Lung (tissue), 16 donors: ENCODE measurements around the gene CFHR2. TPM values are rescaled to one million over a fixed set of nuclear protein-coding genes. Genes with fewer than 3 reads are reported as not detected.
A peak's percentile ranks its signal among the peaks of the same experiment; 100 is the strongest.
"Not testable (repeated sequence)": the region's sequence is repeated elsewhere in the genome, so short reads cannot be mapped to it uniquely, and the experiment has no call there.

Source experiments
- ATAC-seq: fragments of 200-7000 bp; cut with Tn5 transposase; one replicate; pipeline ENCODE4 v1.9.1; 2020; ENCODE audit warnings: moderate number of reproducible peaks; ENCODE audit not compliant: insufficient read depth, low FRiP score
- DNase-seq, 3 donors: peaks; one replicate each; pipeline ENCODE4 v3.0.0-alpha.2; 2013 to 2017
- H3K27ac ChIP-seq, 2 donors: one replicate each; pipeline ENCODE4 v1.5.1; 2013; ENCODE audit warnings: mild to moderate bottlenecking in 2 of 2, moderate library complexity in 2 of 2, control low read depth in 1 of 2, inconsistent platforms in 1 of 2, low read depth in 1 of 2, low read length in 1 of 2
- H3K27me3 ChIP-seq, 3 donors: one replicate each; pipeline ENCODE4 v1.5.1; 2013; ENCODE audit warnings: low read length in 2 of 3; ENCODE audit not compliant: control insufficient read depth in 3 of 3, insufficient read depth in 3 of 3
- H3K36me3 ChIP-seq, 4 donors: one replicate each; pipeline ENCODE4 v1.5.1; 2013; ENCODE audit warnings: low read length in 4 of 4, mild to moderate bottlenecking in 1 of 4, moderate library complexity in 1 of 4; ENCODE audit not compliant: control insufficient read depth in 4 of 4, insufficient read depth in 4 of 4
- H3K4me1 ChIP-seq, 5 donors: one replicate each; pipeline ENCODE4 v1.5.1; 2013; ENCODE audit warnings: low read length in 5 of 5, mild to moderate bottlenecking in 2 of 5, moderate library complexity in 1 of 5; ENCODE audit not compliant: control insufficient read depth in 5 of 5, insufficient read depth in 5 of 5
- H3K4me3 ChIP-seq: one replicate; pipeline ENCODE4 v1.5.1; 2013; ENCODE audit warnings: mild to moderate bottlenecking, control low read depth, moderate library complexity
- H3K9ac ChIP-seq, 2 donors: one replicate each; pipeline ENCODE4 v1.5.1; 2013; ENCODE audit warnings: low read length in 2 of 2, control low read depth in 1 of 2; ENCODE audit not compliant: insufficient read depth in 1 of 2
- H3K9me3 ChIP-seq, 4 donors: one replicate each; pipeline ENCODE4 v1.5.1; 2013; ENCODE audit warnings: low read length in 3 of 4, mild to moderate bottlenecking in 1 of 4, moderate library complexity in 1 of 4; ENCODE audit not compliant: control insufficient read depth in 4 of 4, insufficient read depth in 3 of 4
- WGBS, 2 donors: extraction: QIAGEN DNeasy Blood & Tissue Kit; methylation state at CpG; one replicate each; pipeline ENCODE4 v1.1.7; 2013; 5-methylcytosine and 5-hydroxymethylcytosine counted together
- long read RNA-seq, 5 donors: transcript quantifications; one replicate each; lab custom pipeline, GENCODE V29; 2026
- polyA plus RNA-seq, 2 donors: library from polyadenylated mRNA; stranded (reverse); fragments of 200-250 nt; gene quantifications; one replicate each; pipeline ENCODE4 v1.2.1, GENCODE V29; 2013
- total RNA-seq, 2 donors: library from RNA; depleted of rRNA in 1 of 2; stranded (reverse); fragments of >200 nt in 1 of 2; gene quantifications; one replicate each; pipeline ENCODE4 v1.2.1, GENCODE V29; 2014 to 2021
- TF ChIP-seq, protein P1 (sequence below): IDR thresholded peaks from 2 replicates; pipeline ENCODE4 v1.5.1; 2012; ENCODE audit warnings: mild to moderate bottlenecking; ENCODE audit errors: control extremely low read depth, extremely low read depth
- donor health status: control.
- donor health status: control.
- donor health status: Bipolar disorder and iron deficiency.
- donor health status: healthy.
- donor health status: DM: yes; HTN: yes; CAD: no.

Gene CFHR2
- total RNA-seq (under 1 TPM in 1 of 2 donors, not detected in 1; 0.28 TPM), polyA plus RNA-seq (not detected)
- long read RNA-seq, donor 1, result 0 reads
- long read RNA-seq, donor 2, result 0 reads
- long read RNA-seq, donor 3, result 0 reads
- long read RNA-seq, donor 4, result 0 reads
- long read RNA-seq, donor 5, result 0 reads

DNA sequence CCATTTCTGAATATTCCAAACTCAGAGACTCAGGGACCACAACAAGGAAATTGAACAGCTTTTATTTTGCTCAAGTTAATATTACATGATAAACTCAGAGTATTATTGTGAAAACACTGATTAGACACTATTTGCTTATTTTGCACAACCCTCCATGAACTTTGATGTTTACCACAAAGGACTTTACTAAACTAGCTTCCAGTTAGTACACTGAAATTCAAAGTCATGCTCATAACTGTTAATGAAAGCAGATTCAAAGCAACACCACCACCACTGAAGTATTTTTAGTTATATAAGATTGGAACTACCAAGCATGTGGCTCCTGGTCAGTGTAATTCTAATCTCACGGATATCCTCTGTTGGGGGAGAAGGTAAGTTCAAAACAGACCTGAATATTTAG is at the start of gene CFHR2:
Gene CFHR2 (plus strand): TSS at position 171 of the 400 bp plus-strand sequence. CDS start 143 bp downstream, at position 314.
- H3K4me3 ChIP-seq, H3K9me3 ChIP-seq, H3K36me3 ChIP-seq, H3K27ac ChIP-seq, H3K4me1 ChIP-seq, H3K27me3 ChIP-seq, ATAC-seq, DNase-seq, H3K9ac ChIP-seq: not testable (repeated sequence)
- WGBS, 2 donors, result no CpG with 5 or more reads among the region's 1 CpG

GRCh38 chr1:196896355-196896754 is 47.2 kb upstream of the CFHR2 start:
- TF ChIP-seq, protein P1, sequence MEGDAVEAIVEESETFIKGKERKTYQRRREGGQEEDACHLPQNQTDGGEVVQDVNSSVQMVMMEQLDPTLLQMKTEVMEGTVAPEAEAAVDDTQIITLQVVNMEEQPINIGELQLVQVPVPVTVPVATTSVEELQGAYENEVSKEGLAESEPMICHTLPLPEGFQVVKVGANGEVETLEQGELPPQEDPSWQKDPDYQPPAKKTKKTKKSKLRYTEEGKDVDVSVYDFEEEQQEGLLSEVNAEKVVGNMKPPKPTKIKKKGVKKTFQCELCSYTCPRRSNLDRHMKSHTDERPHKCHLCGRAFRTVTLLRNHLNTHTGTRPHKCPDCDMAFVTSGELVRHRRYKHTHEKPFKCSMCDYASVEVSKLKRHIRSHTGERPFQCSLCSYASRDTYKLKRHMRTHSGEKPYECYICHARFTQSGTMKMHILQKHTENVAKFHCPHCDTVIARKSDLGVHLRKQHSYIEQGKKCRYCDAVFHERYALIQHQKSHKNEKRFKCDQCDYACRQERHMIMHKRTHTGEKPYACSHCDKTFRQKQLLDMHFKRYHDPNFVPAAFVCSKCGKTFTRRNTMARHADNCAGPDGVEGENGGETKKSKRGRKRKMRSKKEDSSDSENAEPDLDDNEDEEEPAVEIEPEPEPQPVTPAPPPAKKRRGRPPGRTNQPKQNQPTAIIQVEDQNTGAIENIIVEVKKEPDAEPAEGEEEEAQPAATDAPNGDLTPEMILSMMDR, result no peak
- H3K27me3 ChIP-seq, result peaks cover 0 to 3% (median 2%) of the 10 kb centered on the region in 3 donors
- no peak overlapping the region for H3K27ac ChIP-seq
- no peak overlapping the region for H3K9ac ChIP-seq
- no peak overlapping the region for H3K4me3 ChIP-seq
- no peaks in the 10 kb centered on the region for H3K36me3 ChIP-seq
- 72 to 73% methylated on average over 8 of the region's 8 CpGs for WGBS, 2 donors
- H3K4me1 ChIP-seq, result peaks cover 0 to 3% (median 0%) of the 10 kb centered on the region in 5 donors
- ATAC-seq (no peak), DNase-seq (no peak)
- H3K9me3 ChIP-seq, result peaks cover 0 to 2% (median 0%) of the 10 kb centered on the region in 4 donors

DNA sequence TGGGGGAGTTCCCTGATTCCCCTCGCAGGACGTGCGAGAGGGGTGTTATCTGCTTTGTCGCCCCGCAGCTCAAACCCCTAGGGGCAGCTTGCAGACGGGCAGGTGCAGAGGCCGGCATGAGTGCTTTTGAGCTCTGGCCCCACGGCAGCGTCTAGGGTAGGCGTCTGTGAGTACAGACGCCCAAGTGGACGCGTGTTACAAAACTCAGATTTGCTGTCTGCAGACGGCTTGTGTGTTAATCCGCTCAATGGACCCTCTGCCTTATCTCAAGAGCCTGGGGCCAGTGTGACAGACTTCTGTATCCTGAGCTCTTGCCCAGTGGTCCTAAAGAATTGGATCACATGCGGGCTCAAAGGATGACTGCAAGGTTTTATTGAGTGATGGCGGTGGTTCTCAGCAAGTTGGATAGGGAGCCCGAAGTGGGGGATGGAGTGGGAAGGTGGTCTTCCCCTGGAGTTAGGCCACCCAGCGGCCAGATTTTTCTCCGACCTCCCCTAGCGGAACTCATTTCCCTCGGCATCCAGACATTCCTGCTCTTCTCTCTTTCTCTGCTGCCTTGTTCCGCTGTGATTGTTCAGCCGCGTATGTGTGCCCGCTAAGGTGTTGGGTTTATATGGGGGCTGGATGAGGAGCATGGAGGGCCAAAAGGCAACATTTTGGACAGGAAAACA is 46.2 kb upstream of the CFHR2 start:
- Histone ChIP-seq H3K4me1 (peaks cover 0 to 3% (median 0%) of the 10 kb centered on the region in 5 donors), H3K27ac (no peak overlapping the region), H3K9ac (no peak overlapping the region), H3K9me3 (peaks cover 0 to 2% (median 0%) of the 10 kb centered on the region in 4 donors), H3K27me3 (peaks cover 0 to 3% (median 2%) of the 10 kb centered on the region in 3 donors), H3K4me3 (no peak overlapping the region), H3K36me3 (no peaks in the 10 kb centered on the region)
- DNase-seq (peak in 2 of 3 donors; percentile 11 to 13), ATAC-seq (peak; percentile 17)
- TF ChIP-seq, protein P1, result no peak
- WGBS, 2 donors, result 20 to 27% methylated on average over 26 of the region's 26 CpGs

GRCh38 chr1:196902344-196902743 is 41.2 kb upstream of the CFHR2 start:
- ATAC-seq, result no peak

More at GRCh38 chr1:196902344-196902743, 41.2 kb upstream of the CFHR2 start:
- DNase-seq, result no peak
- H3K4me1 ChIP-seq, result peaks cover 0 to 3% (median 0%) of the 10 kb centered on the region in 5 donors
- no peak overlapping the region for H3K9ac ChIP-seq
- H3K27me3 ChIP-seq, result peaks cover 0 to 2% (median 0%) of the 10 kb centered on the region in 3 donors
- TF ChIP-seq, protein P1, result no peak
- H3K36me3 ChIP-seq, result no peaks in the 10 kb centered on the region
- H3K9me3 ChIP-seq, result no peaks in the 10 kb centered on the region
- H3K4me3 ChIP-seq, result no peak overlapping the region
- WGBS, 2 donors, result 77 to 89% methylated on average over 2 of the region's 2 CpGs
- no peak overlapping the region for H3K27ac ChIP-seq
